ENCODE data around the gene MARK2. TPM values are rescaled to one million over a fixed set of nuclear protein-coding genes. Genes with fewer than 3 reads are reported as not detected.

MARK2 gene
- total RNA-seq, 1 donor from 2014 or later, result 26.2 TPM

GRCh38 chr11:63882555-63883242 lies 43.8 kb downstream of the MARK2 start:
- no peak for DNase-seq (ENCODE audit: low spot score)
- peaks cover 43% of the 10 kb centered on the region for H3K4me1 Mint-ChIP-seq (ENCODE audit: low read depth)
- H3K27ac Mint-ChIP-seq (ENCODE audit: unreplicated experiment), result peak overlapping the region; percentile 54
- no peaks in the 10 kb centered on the region for H3K36me3 Mint-ChIP-seq (ENCODE audit: low read depth)
- H3K27me3 Mint-ChIP-seq (ENCODE audit: low read depth), result no peaks in the 10 kb centered on the region
- H3K4me3 Mint-ChIP-seq (ENCODE audit: unreplicated experiment), result no peak overlapping the region
- no peaks in the 10 kb centered on the region for H3K9me3 Mint-ChIP-seq (ENCODE audit: low read depth)
- no peak for TF ChIP-seq CTCF (IDR thresholded peaks at IDR 0.05)

GRCh38 chr11:63883791-63884190 lies 44.9 kb downstream of the MARK2 start:
- H3K4me1 Mint-ChIP-seq (ENCODE audit: low read depth), result peaks cover 49% of the 10 kb centered on the region
- TF ChIP-seq CTCF (IDR thresholded peaks at IDR 0.05), result no peak
- H3K27me3 Mint-ChIP-seq (ENCODE audit: low read depth), result no peaks in the 10 kb centered on the region
- H3K4me3 Mint-ChIP-seq (ENCODE audit: unreplicated experiment), result no peak overlapping the region
- no peaks in the 10 kb centered on the region for H3K9me3 Mint-ChIP-seq (ENCODE audit: low read depth)
- DNase-seq (ENCODE audit: low spot score), result no peak
- no peak overlapping the region for H3K27ac Mint-ChIP-seq (ENCODE audit: unreplicated experiment)
- no peaks in the 10 kb centered on the region for H3K36me3 Mint-ChIP-seq (ENCODE audit: low read depth)

- H3K27ac Mint-ChIP-seq (ENCODE audit: unreplicated experiment), result no peak overlapping the region
- H3K27me3 Mint-ChIP-seq (ENCODE audit: low read depth), result no peaks in the 10 kb centered on the region
- no peak for TF ChIP-seq CTCF (IDR thresholded peaks at IDR 0.05)
- no peak for DNase-seq (ENCODE audit: low spot score)
- no peak overlapping the region for H3K4me3 Mint-ChIP-seq (ENCODE audit: unreplicated experiment)
- peaks cover 45% of the 10 kb centered on the region for H3K4me1 Mint-ChIP-seq (ENCODE audit: low read depth)
- H3K9me3 Mint-ChIP-seq (ENCODE audit: low read depth), result no peaks in the 10 kb centered on the region
- no peaks in the 10 kb centered on the region for H3K36me3 Mint-ChIP-seq (ENCODE audit: low read depth)
Measured at GRCh38 chr11:63884196-63884932, 45.5 kb downstream of the MARK2 start.

GRCh38 chr11:63887386-63887999 lies 48.6 kb downstream of the MARK2 start:
- Mint-ChIP-seq H3K4me1 (ENCODE audit: low read depth) (peaks cover 28% of the 10 kb centered on the region), H3K36me3 (ENCODE audit: low read depth) (no peaks in the 10 kb centered on the region), H3K9me3 (ENCODE audit: low read depth) (no peaks in the 10 kb centered on the region), H3K4me3 (ENCODE audit: unreplicated experiment) (no peak overlapping the region), H3K27ac (ENCODE audit: unreplicated experiment) (peak overlapping the region; percentile 83), H3K27me3 (ENCODE audit: low read depth) (no peaks in the 10 kb centered on the region)
- DNase-seq (ENCODE audit: low spot score), result no peak
- no peak for TF ChIP-seq CTCF (IDR thresholded peaks at IDR 0.05)

All from chondrocyte (in vitro differentiated cells).